Gastrocnemius medialis (tissue), 4 donors: ENCODE results near the gene IL27RA. TPM values are rescaled to one million over a fixed set of nuclear protein-coding genes. Genes with fewer than 3 reads are reported as not detected.

Source experiments
- ATAC-seq, 2 donors: fragments of 150-250 bp; one replicate each; pipeline ENCODE4 v1.9.1; 2016
- DNase-seq, 2 donors: peaks; one replicate each; pipeline ENCODE4 v3.0.0-alpha.2; 2019
- H3K27ac ChIP-seq, 4 donors: fragments of 200-600 bp; sonication (generic); 1 replicate in 1 of 4; 2 replicates in 3 of 4; pipeline ENCODE4 v1.5.1; 2016 to 2018; ENCODE audit warnings: mild to moderate bottlenecking in 2 of 4, moderate library complexity in 1 of 4
- H3K27me3 ChIP-seq, 3 donors: fragments of 200-600 bp; sonication (generic) in 2 of 3; 1 replicate in 1 of 3; 2 replicates in 2 of 3; pipeline versions ENCODE4 v1.5.1 to v1.6.0; 2016 to 2019; ENCODE audit warnings: mild to moderate bottlenecking in 1 of 3, moderate library complexity in 1 of 3
- H3K36me3 ChIP-seq, 2 donors: fragments of 200-600 bp; sonication (generic) in 1 of 2; one replicate each; pipeline ENCODE4 v1.5.1; 2017 to 2018
- H3K4me1 ChIP-seq, 2 donors: fragments of 200-600 bp; sonication (generic) in 1 of 2; one replicate each; pipeline ENCODE4 v1.5.1; 2016 to 2017; ENCODE audit warnings: mild to moderate bottlenecking in 2 of 2
- H3K4me3 ChIP-seq, 4 donors: fragments of 200-600 bp; sonication (generic) in 3 of 4; 1 replicate in 1 of 4; 2 replicates in 3 of 4; pipeline ENCODE4 v1.5.1; 2016 to 2019; ENCODE audit warnings: mild to moderate bottlenecking in 2 of 4
- H3K9me3 ChIP-seq, 3 donors: fragments of 200-600 bp; sonication (generic) in 2 of 3; 1 replicate in 1 of 3; 2 replicates in 2 of 3; pipeline ENCODE4 v1.5.1; 2016 to 2019
- CTCF ChIP-seq, 5 experiments: fragments of 450-650 bp in 3 of 5; fragments of 200-600 bp in 2 of 5; sonication (generic) in 2 of 5; IDR thresholded peaks in 4 of 5; conservative IDR thresholded peaks in 1 of 5; 1 replicate in 4 of 5; 2 replicates in 1 of 5; pipeline ENCODE4 v1.5.1; 2016 to 2019; ENCODE audit warnings: antibody characterized with exemption in 5 of 5, mild to moderate bottlenecking in 3 of 5, moderate library complexity in 3 of 5
- POLR2A ChIP-seq, 2 donors: fragments of 450-650 bp; IDR thresholded peaks; one replicate each; pipeline ENCODE4 v1.6.1; 2017; ENCODE audit warnings: antibody characterized with exemption in 2 of 2, mild to moderate bottlenecking in 2 of 2, moderate library complexity in 2 of 2
- in situ Hi-C, 4 donors: fragments of 200-750 bp; cut with MboI; loops; one replicate each; pipeline versions ENCODE4 v1.15.0 to v1.8.0; 2017; ENCODE audit warnings: low sequenced_read_pairs in 4 of 4
- intact Hi-C: fragments of 100-400 bp; cut with DNase I; formaldehyde crosslinking; loops from one replicate; pipeline ENCODE4 v1.15.1; 2023; ENCODE audit warnings: low total_unique reads
- total RNA-seq, 4 donors: library from RNA; depleted of rRNA; stranded (reverse); fragments of >200 nt; gene quantifications; one replicate each; pipeline versions ENCODE4 v1.1.0 to v1.2.3, GENCODE V29; 2016

Gene IL27RA
- total RNA-seq, 4 donors from 2014 or later = 1.4 to 3.7 (median 2.0) TPM

- H3K27me3 ChIP-seq = no peaks in the 10 kb centered on the region
- H3K4me3 ChIP-seq = no peak within 1 kb of the TSS
- peaks cover 0 to 13% of the 10 kb centered on the region in 2 donors for H3K36me3 ChIP-seq
- in situ Hi-C loops = loop anchor here in 1 of 4 donors (10.0 kb wide), 1 partner anchor 301 kb away; no protein-coding TSS in a partner anchor
- TF ChIP-seq POLR2A (IDR thresholded peaks at IDR 0.05) (no peak), CTCF (IDR thresholded peaks at IDR 0.05 in 4 of 5, conservative IDR thresholded peaks at IDR 0.05 in 1 of 5) (no peak)
- ATAC-seq (no peak), DNase-seq (no peak)
- no peak within 1 kb of the TSS for H3K27ac ChIP-seq
- H3K9me3 ChIP-seq = no peaks in the 10 kb centered on the region
- H3K4me1 ChIP-seq = peaks cover 14 to 17% of the 10 kb centered on the region in 2 donors
- intact Hi-C loops = no loop called here
Observed at GRCh38 chr19:14085309-14085995, 53.9 kb downstream of the IL27RA start, which contains the start of gene C19orf67. Gene C19orf67, minus strand, starts transcription at chr19:14085783. Its CDS starts 156 bp downstream, at chr19:14085627.

GRCh38 chr19:14086098-14086497 lies 54.5 kb downstream of the IL27RA start:
- ATAC-seq (no peak), DNase-seq (no peak)
- Histone ChIP-seq H3K36me3 (peaks cover 0 to 13% of the 10 kb centered on the region in 2 donors), H3K27ac (no peak overlapping the region), H3K27me3 (no peaks in the 10 kb centered on the region), H3K4me1 (peaks cover 12 to 14% of the 10 kb centered on the region in 2 donors), H3K9me3 (no peaks in the 10 kb centered on the region), H3K4me3 (no peak overlapping the region)
- intact Hi-C loops (no loop called here), in situ Hi-C loops (loop anchor here in 1 of 4 donors (10.0 kb wide), 1 partner anchor 301 kb away; no protein-coding TSS in a partner anchor)
- no peak for TF ChIP-seq CTCF (IDR thresholded peaks at IDR 0.05 in 4 of 5, conservative IDR thresholded peaks at IDR 0.05 in 1 of 5)
- TF ChIP-seq POLR2A (IDR thresholded peaks at IDR 0.05) = no peak

GRCh38 chr19:14088634-14089411 lies 57.3 kb downstream of the IL27RA start:
- no peaks in the 10 kb centered on the region for H3K27me3 ChIP-seq
- peak overlapping the region; percentile 70 to 92 (median 87) for H3K27ac ChIP-seq
- no peak for DNase-seq
- in situ Hi-C loops = loop anchor here in 1 of 4 donors (10.0 kb wide), 1 partner anchor 304 kb away; no protein-coding TSS in a partner anchor
- peak overlapping the region; percentile 25 to 76 (median 52) for H3K4me3 ChIP-seq
- peaks cover 0 to 5% of the 10 kb centered on the region in 2 donors for H3K4me1 ChIP-seq
- no peak for ATAC-seq
- H3K9me3 ChIP-seq = peaks cover 0 to 9% (median 7%) of the 10 kb centered on the region in 3 donors
- H3K36me3 ChIP-seq = peaks cover 0 to 13% of the 10 kb centered on the region in 2 donors
- TF ChIP-seq POLR2A (IDR thresholded peaks at IDR 0.05) = no peak
- no peak for TF ChIP-seq CTCF (IDR thresholded peaks at IDR 0.05 in 4 of 5, conservative IDR thresholded peaks at IDR 0.05 in 1 of 5)
- intact Hi-C loops = no loop called here

DNA sequence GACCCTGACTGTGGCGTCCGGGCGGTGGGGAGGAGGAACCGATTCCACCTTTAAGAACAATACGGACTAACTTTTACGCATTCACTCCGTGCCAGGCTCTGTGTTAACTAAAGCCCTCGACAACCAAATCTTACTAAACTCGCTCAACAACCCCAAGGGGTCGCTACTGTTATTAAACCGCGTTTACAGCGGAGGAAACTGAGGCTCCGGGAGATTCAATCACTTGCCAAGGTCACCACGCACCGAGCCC lies 57.8 kb downstream of the IL27RA start:
- Histone ChIP-seq H3K9me3 (peaks cover 0 to 9% (median 7%) of the 10 kb centered on the region in 3 donors), H3K27me3 (no peaks in the 10 kb centered on the region), H3K36me3 (peaks cover 0 to 13% of the 10 kb centered on the region in 2 donors), H3K4me3 (peak overlapping the region; percentile 25 to 76 (median 52)), H3K27ac (peak overlapping the region; percentile 70 to 92 (median 87)), H3K4me1 (peaks cover 0 to 5% of the 10 kb centered on the region in 2 donors)
- DNase-seq (no peak), ATAC-seq (no peak)
- no peak for TF ChIP-seq POLR2A (IDR thresholded peaks at IDR 0.05)
- no peak for TF ChIP-seq CTCF (IDR thresholded peaks at IDR 0.05 in 4 of 5, conservative IDR thresholded peaks at IDR 0.05 in 1 of 5)
- intact Hi-C loops = no loop called here
- in situ Hi-C loops = loop anchor here in 1 of 4 donors (10.0 kb wide), 1 partner anchor 305 kb away; no protein-coding TSS in a partner anchor
